A549 (cell line): ENCODE measurements around the gene PGM2L1. TPM values are rescaled to one million over a fixed set of nuclear protein-coding genes. Genes with fewer than 3 reads are reported as not detected.

Experiments
- ATAC-seq, 2 experiments: fragments of 200-7000 bp in 1 of 2; fragments of >200 bp in 1 of 2; cut with Nextera tagmentation in 1 of 2; cut with Tn5 transposase in 1 of 2; 3 replicates each; pipeline versions ENCODE4 v1.8.0 to v1.9.1; 2018 to 2020; ENCODE audit warnings: mild to moderate bottlenecking in 1 of 2, moderate library complexity in 1 of 2
- CTCF ChIA-PET: fragments of 300-600 bp; sonication (Branson Sonifier 250); formaldehyde crosslinking; extraction: SDS; loops from one replicate; lab custom pipeline; 2021; ENCODE audit warnings: antibody characterized with exemption, inconsistent platforms; lab: Yijun Ruan, JAX
- POLR2A ChIA-PET: fragments of 350-600 bp; formaldehyde crosslinking; extraction: SDS; loops from one replicate; lab custom pipeline; 2021; ENCODE audit warnings: antibody characterized with exemption, inconsistent platforms; lab: Yijun Ruan, JAX
- DNase-seq, 2 experiments: peaks; one replicate each; pipeline versions ENCODE4 v3.0.0 to v3.0.0-alpha.2; 2011 to 2016; ENCODE audit warnings: low read depth in 1 of 2, low spot score in 1 of 2
- FAIRE-seq: peaks from 2 replicates; lab custom pipeline; 2011; peaks lifted over from hg19 to GRCh38; lab: Jason Lieb, UNC
- H3K27ac ChIP-seq, 2 experiments: fragments of >200 bp; sonication (Bioruptor Twin); formaldehyde crosslinking; 3 replicates each; pipeline ENCODE4 v1.5.1; 2016 to 2017
- H3K4me1 ChIP-seq: fragments of >200 bp; sonication (Bioruptor Twin); formaldehyde crosslinking; 3 replicates; pipeline ENCODE4 v1.6.1; 2016
- H3K4me2 ChIP-seq: fragments of >200 bp; sonication (Bioruptor Twin); formaldehyde crosslinking; 3 replicates; pipeline ENCODE4 v1.6.1; 2016
- H3K4me3 ChIP-seq: fragments of >200 bp; sonication (Bioruptor Twin); formaldehyde crosslinking; 3 replicates; pipeline ENCODE4 v1.5.1; 2016
- H3K9me3 ChIP-seq: fragments of >200 bp; sonication (Bioruptor Twin); formaldehyde crosslinking; 3 replicates; pipeline ENCODE4 v1.6.1; 2016
- BHLHE40 ChIP-seq: IDR thresholded peaks from 2 replicates; pipeline ENCODE4 v1.6.1; 2012; ENCODE audit warnings: low read depth, low read length, inconsistent platforms
- CHD2 ChIP-seq: fragments of 150-350 bp; IDR thresholded peaks from 2 replicates; pipeline ENCODE4 v1.6.1; 2014; ENCODE audit warnings: low read length; ENCODE audit not compliant: partially characterized antibody
- CHD4 ChIP-seq: fragments of 200-600 bp; sonication (generic); IDR thresholded peaks from 2 replicates; pipeline ENCODE4 v1.6.1; 2016; ENCODE audit warnings: antibody characterized with exemption, mild to moderate bottlenecking, borderline replicate concordance
- E2F6 ChIP-seq: IDR thresholded peaks from 2 replicates; pipeline ENCODE4 v1.6.1; 2012; ENCODE audit warnings: low read depth, borderline replicate concordance
- EHF ChIP-seq: fragments of 250-450 bp; sonication (Bioruptor Pico); IDR thresholded peaks from 2 replicates; pipeline ENCODE4 v1.5.0; 2020; ENCODE audit warnings: mild to moderate bottlenecking
- EHMT2 ChIP-seq: fragments of 200-600 bp; sonication (generic); IDR thresholded peaks from 2 replicates; pipeline ENCODE4 v1.6.1; 2016; ENCODE audit warnings: antibody characterized with exemption, low read depth, mild to moderate bottlenecking, moderate library complexity
- ELK1 ChIP-seq: fragments of 150-350 bp; IDR thresholded peaks from 2 replicates; pipeline ENCODE4 v1.6.1; 2014; ENCODE audit warnings: low read depth, mild to moderate bottlenecking, low read length
- EP300 ChIP-seq, 2 experiments: fragments of >200 bp; sonication (Bioruptor Twin); formaldehyde crosslinking; IDR thresholded peaks; 2 replicates in 1 of 2; 3 replicates in 1 of 2; pipeline ENCODE4 v1.6.1; 2016 to 2017
- ESRRA ChIP-seq: fragments of 150-350 bp; IDR thresholded peaks from 2 replicates; pipeline ENCODE4 v1.6.1; 2014; ENCODE audit warnings: mild to moderate bottlenecking, low read length, borderline replicate concordance
- FOSB ChIP-seq: fragments of 250-450 bp; sonication (Bioruptor Pico); IDR thresholded peaks from 2 replicates; pipeline ENCODE4 v1.5.0; 2020; ENCODE audit warnings: mild to moderate bottlenecking, moderate library complexity
- FOSL2 ChIP-seq, 2 experiments: fragments of 450-650 bp in 1 of 2; fragments of >200 bp in 1 of 2; sonication (Bioruptor Twin) in 1 of 2; formaldehyde crosslinking; IDR thresholded peaks; 2 replicates each; pipeline versions ENCODE4 v1.5.0 to v1.6.1; 2016 to 2020; ENCODE audit warnings: mild to moderate bottlenecking in 1 of 2, moderate library complexity in 1 of 2
- FOXS1 ChIP-seq: fragments of 250-450 bp; sonication (Bioruptor Pico); IDR thresholded peaks from 2 replicates; pipeline ENCODE4 v1.5.0; 2020; ENCODE audit warnings: mild to moderate bottlenecking, moderate library complexity
- GATA3 ChIP-seq: IDR thresholded peaks from 2 replicates; pipeline ENCODE4 v1.6.1; 2012; ENCODE audit warnings: borderline replicate concordance
- HEYL ChIP-seq: fragments of 250-450 bp; sonication (Bioruptor Pico); IDR thresholded peaks from 2 replicates; pipeline ENCODE4 v1.8.0; 2021; ENCODE audit warnings: mild to moderate bottlenecking, moderate library complexity
- HMGXB4 ChIP-seq: fragments of 250-450 bp; sonication (Bioruptor Pico); IDR thresholded peaks from 2 replicates; pipeline ENCODE4 v1.5.0; 2021; ENCODE audit warnings: mild to moderate bottlenecking, moderate library complexity, borderline replicate concordance
- HOXA7 ChIP-seq: fragments of 250-450 bp; sonication (Bioruptor Pico); IDR thresholded peaks from 2 replicates; pipeline ENCODE4 v1.5.0; 2020; ENCODE audit warnings: mild to moderate bottlenecking, moderate library complexity
- HOXB13 ChIP-seq: fragments of 250-450 bp; sonication (Bioruptor Pico); IDR thresholded peaks from 2 replicates; pipeline ENCODE4 v1.5.0; 2020; ENCODE audit warnings: low read depth, mild to moderate bottlenecking, moderate library complexity
- MAFK ChIP-seq: fragments of 450-650 bp; IDR thresholded peaks from 2 replicates; pipeline ENCODE4 v1.6.1; 2014; ENCODE audit not compliant: partially characterized antibody
- MYC ChIP-seq: IDR thresholded peaks from 2 replicates; pipeline ENCODE4 v1.6.1; 2012; ENCODE audit warnings: mild to moderate bottlenecking, inconsistent platforms, low read length, improper control_type of control experiment, borderline replicate concordance
- NFE2L2 ChIP-seq: fragments of 150-350 bp; conservative IDR thresholded peaks from 2 replicates; pipeline ENCODE4 v1.6.1; 2014; ENCODE audit warnings: low read length
- NPAS2 ChIP-seq: fragments of 250-450 bp; sonication (Bioruptor Pico); IDR thresholded peaks from 2 replicates; pipeline ENCODE4 v1.8.0; 2022; ENCODE audit warnings: mild to moderate bottlenecking, moderate library complexity, borderline replicate concordance
- PBX3 ChIP-seq: IDR thresholded peaks from 2 replicates; pipeline ENCODE4 v1.6.1; 2012
- PHF8 ChIP-seq: fragments of 200-600 bp; sonication (generic); IDR thresholded peaks from 2 replicates; pipeline ENCODE4 v1.6.1; 2016; ENCODE audit warnings: low read depth, mild to moderate bottlenecking, antibody characterized with exemption, moderate library complexity, borderline replicate concordance
- POLR2A ChIP-seq: IDR thresholded peaks from 2 replicates; pipeline ENCODE4 v1.6.1; 2012; ENCODE audit warnings: mild to moderate bottlenecking, low read length
- POLR2AphosphoS2 ChIP-seq: conservative IDR thresholded peaks from 2 replicates; pipeline ENCODE4 v1.6.1; 2012; ENCODE audit warnings: low read length, improper control_type of control experiment, inconsistent platforms
- RARB ChIP-seq: fragments of 250-450 bp; sonication (Bioruptor Pico); IDR thresholded peaks from 2 replicates; pipeline ENCODE4 v1.8.0; 2021; ENCODE audit warnings: mild to moderate bottlenecking, moderate library complexity
- RCOR1 ChIP-seq: fragments of 150-350 bp; IDR thresholded peaks from 2 replicates; pipeline ENCODE4 v1.6.1; 2014; ENCODE audit warnings: antibody characterized with exemption, low read length, low read depth
- REST ChIP-seq: fragments of 200-600 bp; sonication (generic); IDR thresholded peaks from 2 replicates; pipeline ENCODE4 v1.6.1; 2016; ENCODE audit warnings: antibody characterized with exemption, mild to moderate bottlenecking, moderate library complexity
- SREBF2 ChIP-seq: fragments of 450-650 bp; IDR thresholded peaks from 2 replicates; pipeline ENCODE4 v1.6.1; 2014; ENCODE audit warnings: mild to moderate bottlenecking, moderate library complexity
- TFCP2L1 ChIP-seq: fragments of 250-450 bp; sonication (Bioruptor Pico); IDR thresholded peaks from 2 replicates; pipeline ENCODE4 v1.5.0; 2021; ENCODE audit warnings: mild to moderate bottlenecking
- TP53 ChIP-seq: fragments of 250-450 bp; sonication (Bioruptor Pico); IDR thresholded peaks from 2 replicates; pipeline ENCODE4 v1.5.0; 2021; ENCODE audit warnings: mild to moderate bottlenecking, moderate library complexity
- ZFP36 ChIP-seq: fragments of 450-650 bp; IDR thresholded peaks from 2 replicates; pipeline ENCODE4 v1.6.1; 2014; ENCODE audit warnings: borderline replicate concordance; ENCODE audit not compliant: partially characterized antibody
- ZNF302 ChIP-seq: fragments of 250-450 bp; sonication (Bioruptor Pico); IDR thresholded peaks from 2 replicates; pipeline ENCODE4 v1.9.0; 2021; ENCODE audit warnings: inconsistent platforms, mild to moderate bottlenecking, moderate library complexity
- ZSCAN20 ChIP-seq: fragments of 250-450 bp; sonication (Bioruptor Pico); IDR thresholded peaks from 2 replicates; pipeline ENCODE4 v1.8.0; 2022; ENCODE audit warnings: mild to moderate bottlenecking, moderate library complexity
- WGBS: methylation state at CpG from one replicate; pipeline ENCODE4 v1.1.6; 2017; ENCODE audit errors: missing lambda C conversion rate; 5-methylcytosine and 5-hydroxymethylcytosine counted together
- polyA plus RNA-seq, 4 experiments: library from polyadenylated mRNA; depleted of rRNA in 3 of 4; stranded (reverse); fragments of >200 nt; fragmentation: RNase III in 1 of 4; extraction: RNeasy Plus Mini Kit Qiagen cat#74134 plus additional on column Dnase treatment in 1 of 4; gene quantifications; 2 replicates in 3 of 4; 3 replicates in 1 of 4; pipeline ENCODE4 v1.2.3, GENCODE V29; 2011 to 2017

The PGM2L1 gene
- polyA plus RNA-seq, 2 of the 4 experiments (the other 2 are of a cell fraction) = 21.8 to 23.5 TPM

- WGBS = 22% methylated on average over 24 of the region's 62 CpGs
- peak; percentile 91 to 97 for ATAC-seq
- CTCF ChIA-PET = interaction anchor here (0.6 to 3.1 kb wide), 6 partner anchors 31 to 138 kb away, joined by 3 to 11 read pairs (median 3); no protein-coding TSS in a partner anchor
- H3K4me1 ChIP-seq = peaks cover 50% of the 10 kb centered on the region
- peak within 1 kb of the TSS; percentile 89 for H3K4me2 ChIP-seq
- FAIRE-seq = no peak
- DNase-seq = peak; percentile 64 to 77
- H3K4me3 ChIP-seq = peak within 1 kb of the TSS; percentile 77
- H3K9me3 ChIP-seq = peaks cover 27% of the 10 kb centered on the region
- POLR2A ChIA-PET = interaction anchor here (0.6 kb wide), 1 partner anchor 13 kb away, joined by 3 read pairs; no protein-coding TSS in a partner anchor
- peak within 1 kb of the TSS; percentile 91 to 94 for H3K27ac ChIP-seq
- no peak for TF ChIP-seq POLR2AphosphoS2
- TF ChIP-seq ELK1 = no peak
- peak; percentile 31 for TF ChIP-seq POLR2A
- TF ChIP-seq REST = no peak
- TF ChIP-seq FOXS1 (CRISPR knock-in tag) = no peak
- no peak for TF ChIP-seq ZFP36
- no peak for TF ChIP-seq NPAS2 (CRISPR knock-in tag)
- TF ChIP-seq EP300 (IDR thresholded peaks at IDR 0.05) = no peak
- no peak for TF ChIP-seq TP53
- TF ChIP-seq CHD2 = no peak
- peak; percentile 91 for TF ChIP-seq E2F6
- no peak for TF ChIP-seq RARB (CRISPR knock-in tag)
- TF ChIP-seq HEYL = no peak
- TF ChIP-seq SREBF2 = no peak
- TF ChIP-seq EHMT2 = no peak
- TF ChIP-seq FOSL2 (IDR thresholded peaks at IDR 0.05) = no peak
- TF ChIP-seq FOSL2 (CRISPR knock-in tag; IDR thresholded peaks at IDR 0.05) = no peak
- TF ChIP-seq HOXA7 = no peak
- TF ChIP-seq BHLHE40 = no peak
- no peak for TF ChIP-seq FOSB (CRISPR knock-in tag)
- no peak for TF ChIP-seq PBX3
- TF ChIP-seq ZNF302 = no peak
- no peak for TF ChIP-seq CHD4
- no peak for TF ChIP-seq MAFK
- TF ChIP-seq RCOR1 = no peak
- no peak for TF ChIP-seq PHF8
- no peak for TF ChIP-seq TFCP2L1
- TF ChIP-seq EHF = no peak
- TF ChIP-seq MYC = no peak
- no peak for TF ChIP-seq HMGXB4
- TF ChIP-seq HOXB13 = no peak
- TF ChIP-seq GATA3 = no peak
- TF ChIP-seq ESRRA = no peak
- no peak for TF ChIP-seq NFE2L2
- TF ChIP-seq ZSCAN20 (CRISPR knock-in tag) = no peak
Observed at GRCh38 chr11:74311352-74311926, 86.8 kb downstream of the PGM2L1 start, which contains the start of gene P4HA3. Gene P4HA3, minus strand, starts transcription at chr11:74311640. Its CDS starts 29 bp downstream, at chr11:74311611.
